Fibroblast of villous mesenchyme (primary cell): Measurements from ENCODE around the gene ARID1B. TPM values are rescaled to one million over a fixed set of nuclear protein-coding genes. Genes with fewer than 3 reads are reported as not detected.

ENCODE experiments used
- DNase-seq: peaks from one replicate; pipeline ENCODE4 v3.0.0-alpha.2; 2010; ENCODE audit warnings: low read depth
- H3K4me3 ChIP-seq: 2 replicates; pipeline ENCODE4 v1.5.1; 2011; ENCODE audit warnings: low read depth, mild to moderate bottlenecking, low read length
- total RNA-seq: library from RNA; depleted of rRNA; stranded (reverse); fragments of >200 nt; gene quantifications from 2 replicates; pipeline ENCODE4 v1.2.3, GENCODE V29; 2012
- TF ChIP-seq, protein P1 (sequence below): IDR thresholded peaks from 2 replicates; pipeline ENCODE4 v1.5.1; 2012; ENCODE audit warnings: low read depth, mild to moderate bottlenecking, low read length; ENCODE audit not compliant: insufficient read depth

The ARID1B gene
- total RNA-seq, 1 donor, result 41.0 TPM

- TF ChIP-seq, protein P1, sequence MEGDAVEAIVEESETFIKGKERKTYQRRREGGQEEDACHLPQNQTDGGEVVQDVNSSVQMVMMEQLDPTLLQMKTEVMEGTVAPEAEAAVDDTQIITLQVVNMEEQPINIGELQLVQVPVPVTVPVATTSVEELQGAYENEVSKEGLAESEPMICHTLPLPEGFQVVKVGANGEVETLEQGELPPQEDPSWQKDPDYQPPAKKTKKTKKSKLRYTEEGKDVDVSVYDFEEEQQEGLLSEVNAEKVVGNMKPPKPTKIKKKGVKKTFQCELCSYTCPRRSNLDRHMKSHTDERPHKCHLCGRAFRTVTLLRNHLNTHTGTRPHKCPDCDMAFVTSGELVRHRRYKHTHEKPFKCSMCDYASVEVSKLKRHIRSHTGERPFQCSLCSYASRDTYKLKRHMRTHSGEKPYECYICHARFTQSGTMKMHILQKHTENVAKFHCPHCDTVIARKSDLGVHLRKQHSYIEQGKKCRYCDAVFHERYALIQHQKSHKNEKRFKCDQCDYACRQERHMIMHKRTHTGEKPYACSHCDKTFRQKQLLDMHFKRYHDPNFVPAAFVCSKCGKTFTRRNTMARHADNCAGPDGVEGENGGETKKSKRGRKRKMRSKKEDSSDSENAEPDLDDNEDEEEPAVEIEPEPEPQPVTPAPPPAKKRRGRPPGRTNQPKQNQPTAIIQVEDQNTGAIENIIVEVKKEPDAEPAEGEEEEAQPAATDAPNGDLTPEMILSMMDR, result no peak
- no peak for DNase-seq
- no peak overlapping the region for H3K4me3 ChIP-seq
Observed at GRCh38 chr6:156741287-156742073, 35.7 kb upstream of the ARID1B start.

- H3K4me3 ChIP-seq, result no peak overlapping the region
- TF ChIP-seq, protein P1, result no peak
Observed at GRCh38 chr6:156747715-156748114, 29.5 kb upstream of the ARID1B start.

GRCh38 chr6:156748504-156748903 lies 28.7 kb upstream of the ARID1B start:
- H3K4me3 ChIP-seq, result no peak overlapping the region

More at GRCh38 chr6:156747715-156748114, 29.5 kb upstream of the ARID1B start:
- DNase-seq, result no peak

DNA sequence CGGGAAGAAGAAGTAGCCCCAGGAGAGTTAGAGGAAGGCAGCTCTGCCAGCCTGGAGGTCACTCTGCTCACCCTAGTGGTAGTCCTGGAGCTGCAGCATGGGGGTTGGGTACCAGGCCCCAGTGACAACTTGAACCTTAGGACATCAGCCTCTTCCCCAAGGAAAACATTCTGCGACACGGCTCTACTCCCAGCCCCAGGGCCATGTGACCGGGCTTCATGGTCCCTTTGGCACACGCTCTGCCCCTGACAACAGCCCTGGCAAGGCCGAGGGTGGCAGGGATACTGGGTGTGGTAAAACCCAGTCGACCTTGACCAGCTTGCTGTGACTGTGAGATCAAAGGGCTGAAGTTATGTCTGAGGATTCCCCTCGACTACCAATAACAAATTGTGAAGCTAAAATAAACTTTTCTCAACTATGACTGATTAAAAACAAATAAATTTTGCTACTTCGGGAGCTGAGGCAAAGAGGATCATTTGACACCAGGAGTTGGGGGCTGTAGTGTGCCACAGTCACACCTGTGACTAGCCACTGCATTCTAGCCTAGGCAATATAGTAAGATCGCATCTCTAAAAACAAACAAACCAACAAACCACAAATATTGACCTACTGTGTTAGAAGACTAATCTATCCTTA lies 24.4 kb upstream of the ARID1B start:
- TF ChIP-seq, protein P1, result peak; percentile 45
- no peak for DNase-seq
- no peak overlapping the region for H3K4me3 ChIP-seq

More at GRCh38 chr6:156748504-156748903, 28.7 kb upstream of the ARID1B start:
- TF ChIP-seq, protein P1, result no peak
- no peak for DNase-seq

GRCh38 chr6:156756630-156757610 lies 20.3 kb upstream of the ARID1B start:
- TF ChIP-seq, protein P1, result no peak
- no peak overlapping the region for H3K4me3 ChIP-seq
- no peak for DNase-seq

GRCh38 chr6:156757849-156758248 lies 19.3 kb upstream of the ARID1B start:
- TF ChIP-seq, protein P1, result no peak
- no peak overlapping the region for H3K4me3 ChIP-seq
- no peak for DNase-seq
